ENCODE measurements around the gene SERBP1. TPM values are rescaled to one million over a fixed set of nuclear protein-coding genes. Genes with fewer than 3 reads are reported as not detected.

Gene SERBP1
- polyA plus RNA-seq, 1 donor from 2014 or later = 150 TPM

DNA sequence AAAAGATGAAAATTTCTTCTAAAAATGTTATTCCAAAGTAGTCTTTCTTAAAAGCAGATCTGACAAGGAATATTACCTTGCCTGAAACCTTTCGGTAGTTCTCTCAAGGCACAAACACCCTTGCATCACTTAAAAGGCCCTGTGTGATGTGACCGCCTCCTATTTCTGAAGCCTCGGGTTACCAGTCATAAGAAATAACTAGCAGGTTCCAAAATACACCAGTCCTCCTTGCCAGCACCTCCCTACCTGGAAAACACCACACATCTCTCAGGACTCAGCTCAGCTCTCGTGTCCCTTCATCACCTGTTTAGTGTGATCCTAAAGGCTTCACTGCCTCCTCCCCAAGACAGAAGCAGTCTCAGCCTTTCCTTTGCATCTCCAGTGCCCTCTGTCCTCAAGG, 35.7 kb downstream of the SERBP1 start:
- Histone ChIP-seq H3F3A (ENCODE audit: insufficient read depth, low read length, poor library complexity, severe bottlenecking) (no peaks in the 10 kb centered on the region), H3K9me3 (ENCODE audit: low read length) (no peaks in the 10 kb centered on the region)

DNA sequence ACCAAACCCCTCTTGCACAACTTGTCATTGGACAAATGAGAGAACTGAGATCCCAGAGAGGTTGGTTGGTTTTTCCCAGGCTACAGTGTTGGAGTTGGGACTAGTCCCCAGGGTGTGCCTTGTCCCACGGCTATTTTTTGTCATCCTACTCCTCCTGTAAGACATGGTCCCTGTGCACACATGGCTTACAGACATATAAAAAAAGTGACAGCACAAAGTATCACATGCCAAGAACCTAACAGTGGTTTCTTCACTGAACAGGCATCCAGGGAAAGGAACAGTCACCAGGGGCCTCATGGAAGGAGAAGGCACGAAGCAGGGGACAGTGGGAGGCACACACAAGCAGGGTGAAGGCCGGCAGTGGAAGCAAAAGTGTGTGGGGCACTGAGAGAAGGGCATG, 36.5 kb downstream of the SERBP1 start:
- no peaks in the 10 kb centered on the region for H3K79me2 ChIP-seq (replicated peaks; ENCODE audit: insufficient read depth, low read length)
- no peaks in the 10 kb centered on the region for H3F3A ChIP-seq (ENCODE audit: insufficient read depth, low read length, poor library complexity, severe bottlenecking)
- TF ChIP-seq POLR2AphosphoS5 (IDR thresholded peaks at IDR 0.05) = no peak
- no peak for TF ChIP-seq EZH2 (IDR thresholded peaks at IDR 0.05; ENCODE audit: borderline replicate concordance, insufficient read depth, low read length, poor library complexity, severe bottlenecking)
- no peak for TF ChIP-seq RAD21 (conservative IDR thresholded peaks at IDR 0.05)
- TF ChIP-seq, protein P1, sequence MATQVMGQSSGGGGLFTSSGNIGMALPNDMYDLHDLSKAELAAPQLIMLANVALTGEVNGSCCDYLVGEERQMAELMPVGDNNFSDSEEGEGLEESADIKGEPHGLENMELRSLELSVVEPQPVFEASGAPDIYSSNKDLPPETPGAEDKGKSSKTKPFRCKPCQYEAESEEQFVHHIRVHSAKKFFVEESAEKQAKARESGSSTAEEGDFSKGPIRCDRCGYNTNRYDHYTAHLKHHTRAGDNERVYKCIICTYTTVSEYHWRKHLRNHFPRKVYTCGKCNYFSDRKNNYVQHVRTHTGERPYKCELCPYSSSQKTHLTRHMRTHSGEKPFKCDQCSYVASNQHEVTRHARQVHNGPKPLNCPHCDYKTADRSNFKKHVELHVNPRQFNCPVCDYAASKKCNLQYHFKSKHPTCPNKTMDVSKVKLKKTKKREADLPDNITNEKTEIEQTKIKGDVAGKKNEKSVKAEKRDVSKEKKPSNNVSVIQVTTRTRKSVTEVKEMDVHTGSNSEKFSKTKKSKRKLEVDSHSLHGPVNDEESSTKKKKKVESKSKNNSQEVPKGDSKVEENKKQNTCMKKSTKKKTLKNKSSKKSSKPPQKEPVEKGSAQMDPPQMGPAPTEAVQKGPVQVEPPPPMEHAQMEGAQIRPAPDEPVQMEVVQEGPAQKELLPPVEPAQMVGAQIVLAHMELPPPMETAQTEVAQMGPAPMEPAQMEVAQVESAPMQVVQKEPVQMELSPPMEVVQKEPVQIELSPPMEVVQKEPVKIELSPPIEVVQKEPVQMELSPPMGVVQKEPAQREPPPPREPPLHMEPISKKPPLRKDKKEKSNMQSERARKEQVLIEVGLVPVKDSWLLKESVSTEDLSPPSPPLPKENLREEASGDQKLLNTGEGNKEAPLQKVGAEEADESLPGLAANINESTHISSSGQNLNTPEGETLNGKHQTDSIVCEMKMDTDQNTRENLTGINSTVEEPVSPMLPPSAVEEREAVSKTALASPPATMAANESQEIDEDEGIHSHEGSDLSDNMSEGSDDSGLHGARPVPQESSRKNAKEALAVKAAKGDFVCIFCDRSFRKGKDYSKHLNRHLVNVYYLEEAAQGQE (IDR thresholded peaks at IDR 0.05; ENCODE audit: borderline replicate concordance) = no peak
- TF ChIP-seq, protein P2, sequence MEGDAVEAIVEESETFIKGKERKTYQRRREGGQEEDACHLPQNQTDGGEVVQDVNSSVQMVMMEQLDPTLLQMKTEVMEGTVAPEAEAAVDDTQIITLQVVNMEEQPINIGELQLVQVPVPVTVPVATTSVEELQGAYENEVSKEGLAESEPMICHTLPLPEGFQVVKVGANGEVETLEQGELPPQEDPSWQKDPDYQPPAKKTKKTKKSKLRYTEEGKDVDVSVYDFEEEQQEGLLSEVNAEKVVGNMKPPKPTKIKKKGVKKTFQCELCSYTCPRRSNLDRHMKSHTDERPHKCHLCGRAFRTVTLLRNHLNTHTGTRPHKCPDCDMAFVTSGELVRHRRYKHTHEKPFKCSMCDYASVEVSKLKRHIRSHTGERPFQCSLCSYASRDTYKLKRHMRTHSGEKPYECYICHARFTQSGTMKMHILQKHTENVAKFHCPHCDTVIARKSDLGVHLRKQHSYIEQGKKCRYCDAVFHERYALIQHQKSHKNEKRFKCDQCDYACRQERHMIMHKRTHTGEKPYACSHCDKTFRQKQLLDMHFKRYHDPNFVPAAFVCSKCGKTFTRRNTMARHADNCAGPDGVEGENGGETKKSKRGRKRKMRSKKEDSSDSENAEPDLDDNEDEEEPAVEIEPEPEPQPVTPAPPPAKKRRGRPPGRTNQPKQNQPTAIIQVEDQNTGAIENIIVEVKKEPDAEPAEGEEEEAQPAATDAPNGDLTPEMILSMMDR (IDR thresholded peaks at IDR 0.05; ENCODE audit: poor library complexity, severe bottlenecking) = no peak
- no peak for TF ChIP-seq MXI1 (conservative IDR thresholded peaks at IDR 0.05; ENCODE audit: poor library complexity, severe bottlenecking)
- TF ChIP-seq TAF1 (IDR thresholded peaks at IDR 0.05; ENCODE audit: low read depth) = no peak
- TF ChIP-seq EP300 (conservative IDR thresholded peaks at IDR 0.05; ENCODE audit: poor library complexity, severe bottlenecking) = no peak
- TF ChIP-seq SMC3 (conservative IDR thresholded peaks at IDR 0.05; ENCODE audit: poor library complexity) = no peak
- no peaks in the 10 kb centered on the region for H3K9me2 ChIP-seq (ENCODE audit: insufficient read depth, low read length)
- no peaks in the 10 kb centered on the region for H3K27me3 ChIP-seq (ENCODE audit: insufficient read depth, low read depth, low read length)
- no peak overlapping the region for H3K4me3 ChIP-seq (ENCODE audit: low read length)
- H3K36me3 ChIP-seq (ENCODE audit: insufficient read depth, low read length) = no peaks in the 10 kb centered on the region
- no peak overlapping the region for H3K4me2 ChIP-seq (ENCODE audit: low read length)
- no peaks in the 10 kb centered on the region for H4K20me1 ChIP-seq (ENCODE audit: insufficient read depth)
- H2AFZ ChIP-seq (ENCODE audit: low read depth, low read length) = no peak overlapping the region
- H3K9ac ChIP-seq (ENCODE audit: low read length) = no peak overlapping the region
- H3K27ac ChIP-seq (ENCODE audit: low read length) = no peak overlapping the region
- H3K9me3 ChIP-seq (ENCODE audit: low read length) = no peaks in the 10 kb centered on the region

More for the DNA sequence above, 35.7 kb downstream of the SERBP1 start:
- Histone ChIP-seq H3K4me3 (ENCODE audit: low read length) (no peak overlapping the region), H4K20me1 (ENCODE audit: insufficient read depth) (no peaks in the 10 kb centered on the region), H3K79me2 (replicated peaks; ENCODE audit: insufficient read depth, low read length) (no peaks in the 10 kb centered on the region), H2AFZ (ENCODE audit: low read depth, low read length) (no peak overlapping the region), H3K36me3 (ENCODE audit: insufficient read depth, low read length) (no peaks in the 10 kb centered on the region), H3K4me2 (ENCODE audit: low read length) (no peak overlapping the region), H3K27ac (ENCODE audit: low read length) (no peak overlapping the region), H3K27me3 (ENCODE audit: insufficient read depth, low read depth, low read length) (no peaks in the 10 kb centered on the region), H3K9me2 (ENCODE audit: insufficient read depth, low read length) (no peaks in the 10 kb centered on the region), H3K9ac (ENCODE audit: low read length) (no peak overlapping the region)
- TF ChIP-seq, protein P2 (IDR thresholded peaks at IDR 0.05; ENCODE audit: poor library complexity, severe bottlenecking) = no peak
- TF ChIP-seq EP300 (conservative IDR thresholded peaks at IDR 0.05; ENCODE audit: poor library complexity, severe bottlenecking) (no peak), RAD21 (conservative IDR thresholded peaks at IDR 0.05) (no peak), EZH2 (IDR thresholded peaks at IDR 0.05; ENCODE audit: borderline replicate concordance, insufficient read depth, low read length, poor library complexity, severe bottlenecking) (no peak), POLR2AphosphoS5 (IDR thresholded peaks at IDR 0.05) (no peak), SMC3 (conservative IDR thresholded peaks at IDR 0.05; ENCODE audit: poor library complexity) (no peak), TAF1 (IDR thresholded peaks at IDR 0.05; ENCODE audit: low read depth) (no peak)

Data from neural cell (in vitro differentiated cells).